DOHH2 (cell line): ENCODE results near the gene S100A4.

Experiments
- H3F3A ChIP-seq: fragments of 200-600 bp; sonication (generic), shearing (Covaris generic); 2 replicates; pipeline ENCODE4 v1.6.0; 2016; ENCODE audit warnings: antibody characterized with exemption, mild to moderate bottlenecking; ENCODE audit not compliant: control insufficient read depth, insufficient read depth
- H3K27ac ChIP-seq: fragments of 200-600 bp; sonication (generic); 2 replicates; pipeline ENCODE4 v1.5.1; 2014; ENCODE audit warnings: low read depth, mild to moderate bottlenecking, low read length, moderate library complexity
- H3K27me3 ChIP-seq: fragments of 200-600 bp; sonication (generic); 2 replicates; pipeline ENCODE4 v1.6.1; 2014; ENCODE audit warnings: mild to moderate bottlenecking, low read length, mixed read lengths; ENCODE audit not compliant: control insufficient read depth
- H3K36me3 ChIP-seq: fragments of 200-600 bp; sonication (generic); 2 replicates; pipeline ENCODE4 v1.6.1; 2014; ENCODE audit warnings: mild to moderate bottlenecking, low read length, moderate library complexity, mixed read lengths; ENCODE audit not compliant: control insufficient read depth
- H3K4me1 ChIP-seq: fragments of 200-600 bp; sonication (generic); 2 replicates; pipeline ENCODE4 v1.6.1; 2014; ENCODE audit warnings: mild to moderate bottlenecking, low read length, mixed read lengths; ENCODE audit not compliant: control insufficient read depth
- H3K4me2 ChIP-seq: fragments of 200-600 bp; sonication (generic); 2 replicates; pipeline ENCODE4 v1.6.0; 2014; ENCODE audit warnings: mild to moderate bottlenecking, low read length, moderate library complexity
- H3K4me3 ChIP-seq: fragments of 200-600 bp; sonication (generic); 2 replicates; pipeline ENCODE4 v1.5.1; 2014; ENCODE audit warnings: mild to moderate bottlenecking, low read length, mixed read lengths
- H3K79me2 ChIP-seq: fragments of 200-600 bp; sonication (generic); 2 replicates; pipeline ENCODE4 v1.6.1; 2014; ENCODE audit warnings: mild to moderate bottlenecking, low read length, mixed read lengths; ENCODE audit not compliant: control insufficient read depth
- H3K9me2 ChIP-seq: fragments of 200-600 bp; sonication (generic); replicated peaks from 2 replicates; pipeline ENCODE4 v1.6.1; 2014; ENCODE audit warnings: mild to moderate bottlenecking, low read length, mixed read lengths; ENCODE audit not compliant: control insufficient read depth
- H3K9me3 ChIP-seq: fragments of 200-600 bp; sonication (generic); 2 replicates; pipeline ENCODE4 v1.6.1; 2014; ENCODE audit warnings: antibody characterized with exemption, low read length, mixed read lengths; ENCODE audit not compliant: control insufficient read depth, insufficient read depth
- H4K20me1 ChIP-seq: fragments of 200-600 bp; sonication (generic); 2 replicates; pipeline ENCODE4 v1.6.0; 2014; ENCODE audit warnings: low read depth, mild to moderate bottlenecking, antibody characterized with exemption, low read length, moderate library complexity; ENCODE audit not compliant: control insufficient read depth, insufficient read depth
- CTCF ChIP-seq: fragments of 200-600 bp; sonication (generic); IDR thresholded peaks from one replicate; pipeline ENCODE4 v1.5.1; 2014; ENCODE audit warnings: antibody characterized with exemption, mild to moderate bottlenecking, low read depth, low read length; ENCODE audit not compliant: poor library complexity, severe bottlenecking
- EZH2phosphoT487 ChIP-seq: fragments of 200-600 bp; sonication (generic); IDR thresholded peaks from 2 replicates; pipeline ENCODE4 v1.6.1; 2017; ENCODE audit warnings: borderline replicate concordance, mild to moderate bottlenecking, antibody characterized with exemption, low read length, moderate library complexity, mixed read lengths

The S100A4 gene

GRCh38 chr1:153542956-153543711, 2.5 kb downstream of the S100A4 start:
- no peaks in the 10 kb centered on the region for H3K79me2 ChIP-seq
- H3K9me2 ChIP-seq, result no peaks in the 10 kb centered on the region
- H3K36me3 ChIP-seq, result no peaks in the 10 kb centered on the region
- H3K4me1 ChIP-seq, result peaks cover 12% of the 10 kb centered on the region
- H3K27me3 ChIP-seq, result peaks cover 20% of the 10 kb centered on the region
- no peak overlapping the region for H3K4me2 ChIP-seq
- TF ChIP-seq EZH2phosphoT487 (no peak), CTCF (no peak)
- H3K27ac ChIP-seq, result no peak overlapping the region
- no peaks in the 10 kb centered on the region for H3K9me3 ChIP-seq
- H3K4me3 ChIP-seq, result no peak overlapping the region
- no peaks in the 10 kb centered on the region for H4K20me1 ChIP-seq
- no peaks in the 10 kb centered on the region for H3F3A ChIP-seq

DNA sequence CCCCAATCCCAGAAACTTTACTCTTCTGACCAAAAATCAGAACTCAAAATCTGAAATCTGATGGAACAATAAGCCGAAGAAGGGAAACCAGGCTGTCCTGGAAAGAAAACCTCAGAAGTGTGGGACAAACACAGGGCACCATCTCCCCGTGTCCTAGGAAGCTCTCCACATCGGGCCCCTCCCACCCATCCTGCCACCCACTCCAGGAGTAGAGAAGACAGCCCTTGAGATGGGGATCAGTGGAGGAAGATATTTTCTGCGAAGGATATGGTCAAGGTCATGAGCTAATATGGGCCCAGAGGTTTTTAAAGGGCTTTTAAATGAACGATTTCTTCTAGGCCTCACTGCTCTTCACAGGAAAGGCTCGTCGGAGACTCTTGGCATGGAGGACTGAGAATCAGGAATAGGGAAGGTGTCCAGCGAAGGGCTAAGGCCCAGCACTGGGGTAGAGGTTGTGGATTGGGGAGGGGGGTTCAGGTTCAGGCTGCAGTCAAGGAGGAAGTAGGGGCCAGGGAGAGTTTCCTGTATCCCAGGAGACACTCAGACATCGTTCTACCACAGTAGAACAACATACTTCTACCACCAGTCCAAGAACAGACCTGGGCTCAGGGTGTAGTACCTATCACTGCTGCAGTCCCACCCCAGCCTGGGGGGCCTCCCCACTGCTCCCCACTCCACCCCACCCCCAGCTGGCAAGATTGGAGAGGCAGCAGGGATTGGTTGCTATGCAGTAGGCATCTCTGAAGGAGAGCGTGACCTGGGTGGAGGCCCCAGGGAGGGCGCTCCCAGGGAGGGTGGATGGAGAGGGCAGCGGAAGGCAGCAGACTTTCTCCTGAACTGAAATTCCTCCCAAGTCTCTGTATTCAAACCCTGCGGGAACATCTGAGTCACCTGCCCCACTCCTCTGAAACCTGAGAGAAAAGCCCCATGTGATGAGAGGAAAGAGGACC, 3.7 kb downstream of the S100A4 start:
- Histone ChIP-seq H3K79me2 (no peaks in the 10 kb centered on the region), H3K9me2 (no peaks in the 10 kb centered on the region), H3K4me3 (no peak overlapping the region), H4K20me1 (no peaks in the 10 kb centered on the region), H3F3A (no peaks in the 10 kb centered on the region), H3K9me3 (no peaks in the 10 kb centered on the region), H3K4me1 (peaks cover 12% of the 10 kb centered on the region), H3K27ac (no peak overlapping the region), H3K4me2 (no peak overlapping the region), H3K27me3 (peaks cover 9% of the 10 kb centered on the region; the same call in 1 of the 2 replicates), H3K36me3 (no peaks in the 10 kb centered on the region)
- TF ChIP-seq CTCF (no peak), EZH2phosphoT487 (no peak)

DNA sequence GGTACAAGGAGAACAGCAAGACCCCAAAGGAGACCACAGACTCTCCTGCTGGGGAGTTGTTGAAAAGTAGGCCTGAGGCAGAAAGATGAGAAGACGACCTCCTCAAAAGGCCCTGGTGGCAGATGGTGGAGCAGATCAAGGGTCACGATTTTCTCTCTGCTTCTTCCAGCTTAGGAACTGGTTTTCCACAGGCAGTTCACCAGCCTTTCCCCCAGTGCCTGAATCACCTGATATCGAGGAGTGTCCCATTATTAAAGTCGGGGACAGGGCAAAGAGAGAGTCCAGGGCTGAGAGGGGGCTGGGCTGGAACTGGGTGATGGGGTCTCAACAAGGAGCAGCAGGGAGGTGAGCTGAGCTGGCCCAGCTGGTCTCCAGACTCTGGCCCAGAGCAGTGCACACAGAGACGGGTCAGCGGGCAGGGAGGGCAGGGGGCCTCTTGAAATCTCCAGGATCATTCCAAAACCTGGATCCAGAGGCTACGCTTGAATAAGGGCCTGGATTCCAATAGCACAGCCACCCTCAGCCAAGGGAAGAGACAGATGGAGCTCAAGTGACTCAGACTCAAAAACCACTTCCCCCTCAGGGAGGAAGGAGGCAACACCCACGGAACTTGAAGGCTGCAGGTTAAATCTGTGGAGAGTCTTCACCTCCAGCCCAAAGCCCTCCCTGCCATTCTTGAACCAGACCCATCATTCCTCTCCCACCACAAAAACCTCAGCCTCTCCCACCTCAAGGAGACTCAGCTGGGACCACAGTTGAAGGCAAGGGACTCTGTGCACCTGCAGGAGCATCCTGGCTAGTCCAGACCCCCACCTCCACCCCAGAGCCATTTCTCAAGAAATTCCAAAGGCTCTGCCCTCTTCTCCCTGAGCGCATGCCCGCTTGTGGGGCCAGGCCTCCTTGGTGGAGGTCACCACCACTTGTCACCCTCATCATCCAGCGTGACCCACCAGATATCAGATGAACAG, 4.9 kb downstream of the S100A4 start, which contains the start of gene S100A5:
TSS of gene S100A5 (minus strand) at position 541 of the 968 bp plus-strand sequence. CDS start 743 bp downstream, outside the sequence.
- Histone ChIP-seq H3K79me2 (no peaks in the 10 kb centered on the region), H3K9me2 (no peaks in the 10 kb centered on the region), H3K27ac (no peak within 1 kb of the TSS), H4K20me1 (no peaks in the 10 kb centered on the region), H3K27me3 (peaks cover 16% of the 10 kb centered on the region), H3K4me1 (peaks cover 13% of the 10 kb centered on the region), H3K36me3 (no peaks in the 10 kb centered on the region), H3F3A (no peaks in the 10 kb centered on the region), H3K4me3 (no peak within 1 kb of the TSS), H3K4me2 (no peak within 1 kb of the TSS), H3K9me3 (no peaks in the 10 kb centered on the region)
- TF ChIP-seq EZH2phosphoT487 (no peak), CTCF (no peak)
